HL-60/S4 (cell line): ENCODE measurements around the gene FAM3A.

Experiments
- in situ Hi-C: fragments of 300-500 bp; cut with MboI; formaldehyde crosslinking; loops from 2 replicates; pipeline ENCODE4 v1.14.3; 2022; ENCODE audit warnings: low sequenced_read_pairs

The FAM3A gene

DNA sequence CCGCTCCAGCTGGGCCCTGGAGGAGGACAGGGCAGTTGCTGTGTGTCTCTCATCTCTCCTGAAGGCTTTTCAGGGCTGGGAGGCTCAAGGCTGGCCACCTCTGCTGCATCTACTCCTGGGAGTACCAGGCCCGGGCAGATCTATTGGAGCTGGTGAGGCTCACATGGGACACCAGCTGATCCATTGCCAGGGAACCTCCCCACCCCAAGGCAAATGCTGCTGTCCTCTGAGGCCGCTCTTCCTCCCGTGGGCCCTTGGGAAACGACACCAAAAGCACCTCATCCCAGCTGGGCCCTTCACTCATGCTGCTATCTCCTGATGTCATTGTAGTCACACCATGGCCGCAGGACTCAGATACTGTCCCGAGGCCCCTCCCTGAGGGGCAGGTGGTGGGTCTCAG is 33.2 kb downstream of the FAM3A start:
- in situ Hi-C loops: no loop called here

DNA sequence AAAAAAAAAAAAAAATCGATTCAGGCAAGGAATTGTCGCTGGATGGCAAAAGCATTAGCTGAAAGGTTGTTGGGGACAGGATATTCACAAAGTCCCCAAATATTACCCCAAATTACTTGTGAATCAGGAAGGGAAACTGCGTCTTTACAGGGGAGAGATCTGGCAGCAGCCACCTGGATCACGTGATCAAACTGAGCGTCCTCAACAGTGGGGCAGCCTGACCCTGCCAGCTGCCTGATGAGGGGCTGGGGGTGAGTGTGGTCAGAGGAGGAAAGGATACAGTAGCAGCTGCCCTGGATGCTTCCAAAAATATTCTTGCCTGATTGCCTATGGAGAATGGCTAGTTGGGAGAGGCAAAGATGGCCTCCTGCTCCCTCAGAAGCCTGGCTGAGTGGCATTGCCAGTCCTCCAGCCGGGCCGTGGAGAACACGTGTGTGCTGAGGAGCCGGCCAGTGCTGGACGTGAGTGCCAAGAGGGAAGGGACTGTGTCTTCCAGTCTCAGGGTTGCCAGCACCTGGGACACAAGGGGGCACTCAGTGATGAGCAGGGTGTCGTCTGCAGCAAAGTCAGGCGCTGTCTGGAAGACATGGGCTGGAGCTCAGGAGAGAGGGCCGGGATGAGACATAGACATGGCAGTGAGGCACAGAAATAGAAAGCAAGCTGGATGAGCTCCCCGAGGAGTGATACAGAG is 34.0 kb downstream of the FAM3A start:
- in situ Hi-C loops: no loop called here

DNA sequence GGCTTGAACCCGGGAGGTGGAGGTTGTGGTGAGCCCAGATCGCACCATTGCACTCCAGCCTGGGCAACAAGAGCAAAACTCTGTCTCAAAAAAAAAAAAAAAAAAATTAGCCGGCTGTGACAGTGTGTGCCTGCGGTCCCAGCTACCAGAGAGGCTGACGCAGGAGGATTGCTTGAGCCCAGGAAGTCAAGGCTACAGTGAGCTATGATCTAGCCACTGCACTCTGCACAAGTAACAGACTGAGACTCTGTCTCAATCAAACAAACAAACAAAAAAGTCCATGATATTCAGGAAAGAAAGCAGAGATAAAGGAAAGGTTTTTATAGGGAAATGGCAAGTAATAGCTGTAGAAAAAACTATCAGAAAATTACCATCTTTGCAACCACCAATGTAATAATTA is 34.8 kb downstream of the FAM3A start:
- in situ Hi-C loops: no loop called here

GRCh38 chrX:154478728-154479622 is 37.1 kb downstream of the FAM3A start, which contains the start of gene LAGE3:
LAGE3 (minus strand) TSS chrX:154479281; CDS start chrX:154478915, 366 bp downstream.
- in situ Hi-C loops: no loop called here

DNA sequence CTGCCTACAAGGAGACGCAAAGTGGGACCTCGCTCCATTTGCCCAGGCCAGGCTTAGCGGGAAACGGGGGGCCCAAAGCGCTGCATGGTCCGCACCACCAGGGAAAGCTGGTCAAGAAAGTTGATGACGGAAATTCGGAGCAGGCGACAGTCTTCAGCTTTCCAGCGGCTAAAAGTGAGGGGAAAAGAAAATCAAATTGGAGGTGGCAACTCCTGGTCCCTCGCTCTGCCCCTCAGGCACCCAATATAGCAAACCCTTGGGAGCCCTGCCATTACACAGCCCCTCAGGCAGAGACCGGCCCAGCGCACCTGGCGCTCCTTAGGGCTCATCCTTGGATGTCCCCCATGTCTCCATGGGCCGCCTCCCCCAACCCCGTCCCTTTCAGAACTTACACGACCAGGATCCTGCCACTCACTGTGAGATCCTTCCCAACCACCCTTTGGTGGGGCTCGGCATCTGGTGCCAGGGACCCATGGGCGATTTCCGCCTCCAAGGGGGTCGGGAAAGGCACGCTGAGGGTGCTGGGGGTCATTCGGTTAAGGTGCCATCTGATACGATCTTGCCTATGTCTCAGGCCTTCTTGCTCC is 38.0 kb downstream of the FAM3A start:
- in situ Hi-C loops: no loop called here

GRCh38 chrX:154476821-154477220 is 39.2 kb downstream of the FAM3A start:
- in situ Hi-C loops: no loop called here

DNA sequence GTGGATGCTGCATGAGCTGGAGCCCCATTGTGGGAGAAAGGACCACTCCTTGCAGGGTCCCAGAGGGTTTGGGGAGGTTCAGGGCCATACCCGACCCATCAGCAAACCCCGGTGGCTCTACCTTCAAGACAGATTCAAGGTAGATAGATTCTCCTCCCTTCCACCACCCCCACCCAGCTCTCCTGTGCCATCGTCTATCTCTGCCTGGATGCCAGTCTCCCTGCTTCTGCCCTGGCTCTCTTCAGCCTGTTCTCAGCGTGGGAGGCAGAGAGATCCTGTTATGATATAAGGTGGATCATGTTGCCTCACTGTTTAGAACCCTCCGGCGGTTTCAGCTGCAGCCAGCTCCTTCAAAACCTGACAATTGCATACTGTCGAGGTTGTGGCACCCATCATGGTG is 42.3 kb downstream of the FAM3A start:
- in situ Hi-C loops: no loop called here

GRCh38 chrX:154472685-154473632 is 43.1 kb downstream of the FAM3A start:
- in situ Hi-C loops: no loop called here

GRCh38 chrX:154471839-154472684 is 44.0 kb downstream of the FAM3A start:
- in situ Hi-C loops: no loop called here

DNA sequence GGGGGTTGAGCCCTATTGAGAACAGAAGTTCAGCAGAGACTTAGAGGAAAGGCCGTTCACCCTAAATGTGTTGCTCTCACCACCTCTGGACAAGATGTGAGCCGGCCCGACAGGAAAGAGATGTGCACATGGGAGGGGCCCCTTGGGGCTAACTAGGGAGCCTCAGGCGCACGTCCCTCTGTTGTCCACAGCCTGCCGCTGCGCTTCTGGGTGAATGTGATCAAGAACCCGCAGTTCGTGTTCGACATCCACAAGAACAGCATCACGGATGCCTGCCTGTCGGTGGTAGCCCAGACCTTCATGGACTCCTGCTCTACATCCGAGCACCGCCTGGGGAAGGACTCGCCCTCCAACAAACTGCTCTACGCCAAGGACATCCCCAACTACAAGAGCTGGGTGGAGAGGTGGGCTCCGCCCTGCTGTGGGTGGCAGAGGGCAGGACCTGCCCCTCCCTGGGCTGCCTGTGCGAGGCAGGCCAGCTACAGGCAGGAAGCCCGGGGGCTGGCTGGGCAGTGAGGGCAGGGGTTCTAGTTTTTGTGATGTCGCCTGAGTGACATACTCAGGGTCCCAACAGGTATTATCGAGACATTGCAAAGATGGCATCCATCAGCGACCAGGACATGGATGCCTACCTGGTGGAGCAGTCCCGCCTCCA is 45.0 kb downstream of the FAM3A start:
- in situ Hi-C loops: no loop called here

DNA sequence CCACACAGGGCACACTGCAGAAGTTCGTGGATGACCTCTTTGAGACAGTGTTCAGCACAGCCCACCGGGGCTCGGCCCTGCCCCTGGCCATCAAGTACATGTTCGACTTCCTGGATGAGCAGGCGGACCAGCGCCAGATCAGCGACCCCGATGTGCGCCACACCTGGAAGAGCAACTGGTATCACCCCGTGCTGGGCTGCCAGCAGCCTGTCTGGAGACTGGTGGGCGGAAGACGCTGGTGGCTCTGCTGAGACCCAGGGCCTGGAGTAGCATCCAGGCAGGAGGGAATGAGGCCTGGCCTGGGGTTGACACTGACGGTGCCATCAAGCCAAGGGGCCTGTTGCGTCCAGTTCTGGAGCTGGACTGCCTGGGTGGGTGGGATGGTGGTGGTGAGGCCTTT is 45.6 kb downstream of the FAM3A start:
- in situ Hi-C loops: no loop called here

GRCh38 chrX:154469880-154470279 is 46.2 kb downstream of the FAM3A start:
- in situ Hi-C loops: no loop called here

DNA sequence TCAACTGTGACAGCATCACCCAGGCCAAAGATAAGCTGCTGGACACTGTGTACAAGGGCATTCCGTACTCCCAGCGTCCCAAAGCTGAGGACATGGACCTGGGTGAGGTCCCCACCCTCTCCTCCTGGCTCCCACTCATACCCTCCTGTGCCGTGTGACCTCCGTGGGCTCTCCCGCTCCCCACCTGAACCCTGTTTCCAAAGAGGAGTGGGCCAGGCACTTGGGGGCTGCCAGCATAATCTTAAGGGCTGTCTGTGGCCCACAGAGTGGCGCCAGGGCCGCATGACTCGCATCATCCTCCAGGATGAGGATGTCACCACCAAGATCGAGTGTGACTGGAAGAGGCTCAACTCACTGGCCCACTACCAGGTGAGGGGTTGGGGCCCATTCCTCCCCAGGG is 46.9 kb downstream of the FAM3A start:
- in situ Hi-C loops: no loop called here

DNA sequence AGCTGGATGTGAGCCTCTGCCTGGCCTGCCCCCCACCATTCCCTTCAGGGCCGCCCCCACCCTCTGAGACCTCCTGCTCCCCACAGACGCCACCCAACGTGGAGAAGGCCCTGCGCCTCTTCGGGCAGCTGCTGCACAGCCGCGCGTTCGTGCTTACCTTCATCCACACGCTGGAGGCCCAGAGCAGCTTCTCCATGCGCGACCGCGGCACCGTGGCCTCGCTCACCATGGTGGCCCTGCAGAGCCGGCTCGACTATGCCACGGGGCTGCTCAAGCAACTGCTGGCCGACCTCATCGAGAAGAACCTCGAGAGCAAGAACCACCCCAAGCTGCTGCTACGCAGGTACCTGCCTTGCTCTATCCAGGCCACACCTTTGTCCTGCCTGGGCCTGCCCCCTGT is 47.8 kb downstream of the FAM3A start:
- in situ Hi-C loops: no loop called here

DNA sequence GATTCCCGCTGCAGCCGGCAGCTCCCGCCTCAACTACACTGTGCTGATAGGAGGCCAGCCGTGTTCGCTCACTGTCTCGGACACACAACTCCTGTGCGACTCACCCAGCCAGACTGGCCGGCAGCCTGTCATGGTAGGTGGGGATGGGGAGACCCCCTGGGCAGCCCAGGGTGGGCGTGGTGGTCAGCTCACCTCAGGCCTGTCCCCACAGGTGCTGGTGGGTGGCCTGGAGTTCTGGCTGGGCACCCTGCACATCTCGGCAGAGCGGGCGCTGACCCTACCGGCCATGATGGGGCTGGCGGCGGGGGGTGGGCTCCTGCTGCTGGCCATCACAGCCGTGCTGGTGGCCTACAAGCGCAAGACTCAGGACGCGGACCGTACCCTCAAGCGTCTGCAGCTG is 48.5 kb downstream of the FAM3A start:
- in situ Hi-C loops: no loop called here

DNA sequence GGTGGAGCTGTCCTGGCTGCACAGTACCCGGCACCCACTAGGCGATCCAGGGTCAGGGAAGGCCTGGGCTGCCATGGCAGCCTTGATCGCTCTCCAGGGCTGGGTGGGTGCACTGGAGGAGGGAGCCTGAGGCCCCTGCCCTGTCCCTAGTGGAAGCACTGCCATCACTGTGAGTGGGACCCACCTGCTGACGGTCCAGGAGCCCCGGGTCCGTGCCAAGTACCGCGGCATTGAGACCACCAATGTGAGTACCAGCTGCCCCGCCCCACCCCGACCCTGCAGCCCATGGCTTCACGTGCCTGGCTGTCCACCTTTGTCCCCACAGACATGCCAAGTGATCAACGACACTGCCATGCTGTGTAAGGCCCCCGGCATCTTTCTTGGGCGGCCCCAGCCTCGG is 49.1 kb downstream of the FAM3A start:
- in situ Hi-C loops: no loop called here

- in situ Hi-C loops: no loop called here
Observed at GRCh38 chrX:154466036-154466435, 50.0 kb downstream of the FAM3A start.

GRCh38 chrX:154465601-154466000 is 50.4 kb downstream of the FAM3A start:
- in situ Hi-C loops: no loop called here

- in situ Hi-C loops: no loop called here
Observed at GRCh38 chrX:154464806-154465365, 51.1 kb downstream of the FAM3A start.
